Loucy (cell line): ENCODE results near the gene ALDOB.

Experiments
- H2AFZ ChIP-seq: fragments of 200-600 bp; sonication (generic); 2 replicates; pipeline ENCODE4 v1.6.0; 2016; ENCODE audit warnings: antibody characterized with exemption, mild to moderate bottlenecking, low read length, moderate library complexity
- H3F3A ChIP-seq: fragments of 200-600 bp; 2 replicates; pipeline ENCODE4 v1.6.0; 2016; ENCODE audit warnings: antibody characterized with exemption, low read depth, mild to moderate bottlenecking
- H3K27me3 ChIP-seq: fragments of 200-600 bp; sonication (generic); 2 replicates; pipeline ENCODE4 v1.6.1; 2014; ENCODE audit warnings: low read length, mild to moderate bottlenecking; ENCODE audit not compliant: insufficient read depth, poor library complexity, severe bottlenecking
- H3K36me3 ChIP-seq: fragments of 200-600 bp; sonication (generic); 2 replicates; pipeline ENCODE4 v1.6.1; 2016; ENCODE audit warnings: low read length; ENCODE audit not compliant: insufficient read depth
- H3K4me1 ChIP-seq: fragments of 200-600 bp; sonication (generic); 2 replicates; pipeline ENCODE4 v1.5.1; 2014; ENCODE audit warnings: low read length, mild to moderate bottlenecking; ENCODE audit not compliant: insufficient read depth, poor library complexity, severe bottlenecking
- H3K4me2 ChIP-seq: fragments of 200-600 bp; sonication (generic); 2 replicates; pipeline ENCODE4 v1.6.0; 2014; ENCODE audit warnings: antibody characterized with exemption, low read length, low read depth, mild to moderate bottlenecking; ENCODE audit not compliant: poor library complexity, severe bottlenecking
- H3K4me3 ChIP-seq: fragments of 200-600 bp; sonication (generic); 2 replicates; pipeline ENCODE4 v1.5.1; 2014; ENCODE audit warnings: low read length, mild to moderate bottlenecking, mixed read lengths; ENCODE audit not compliant: poor library complexity, severe bottlenecking
- H3K79me2 ChIP-seq: fragments of 200-600 bp; sonication (generic); 2 replicates; pipeline ENCODE4 v1.6.1; 2014; ENCODE audit warnings: low read length; ENCODE audit not compliant: insufficient read depth
- H3K9ac ChIP-seq: fragments of 200-600 bp; sonication (generic); 2 replicates; pipeline ENCODE4 v1.6.0; 2014; ENCODE audit warnings: mild to moderate bottlenecking, low read depth, low read length, moderate library complexity; ENCODE audit not compliant: poor library complexity, severe bottlenecking
- H3K9me2 ChIP-seq: fragments of 200-600 bp; sonication (generic); replicated peaks from 2 replicates; pipeline ENCODE4 v1.6.1; 2016; ENCODE audit warnings: low read depth, low read length, mixed read lengths
- H3K9me3 ChIP-seq: fragments of 200-600 bp; sonication (generic); 2 replicates; pipeline ENCODE4 v1.6.1; 2014; ENCODE audit warnings: mild to moderate bottlenecking, antibody characterized with exemption, low read length, low read depth; ENCODE audit not compliant: insufficient read depth
- H4K20me1 ChIP-seq: fragments of 200-600 bp; sonication (generic); 2 replicates; pipeline ENCODE4 v1.6.0; 2014; ENCODE audit warnings: antibody characterized with exemption, low read length, mild to moderate bottlenecking; ENCODE audit not compliant: insufficient read depth, poor library complexity, severe bottlenecking
- CTCF ChIP-seq: fragments of 200-600 bp; sonication (generic); conservative IDR thresholded peaks from 2 replicates; pipeline ENCODE4 v1.5.1; 2014; ENCODE audit warnings: mild to moderate bottlenecking, antibody characterized with exemption, low read length
- EZH2phosphoT487 ChIP-seq: fragments of 200-600 bp; IDR thresholded peaks from 2 replicates; pipeline ENCODE4 v1.6.1; 2018; ENCODE audit warnings: antibody characterized with exemption, mild to moderate bottlenecking, moderate library complexity, borderline replicate concordance

Gene ALDOB

GRCh38 chr9:101418518-101419430 is 16.8 kb downstream of the ALDOB start:
- no peak overlapping the region for H2AFZ ChIP-seq
- H4K20me1 ChIP-seq, result no peaks in the 10 kb centered on the region
- H3K36me3 ChIP-seq, result no peaks in the 10 kb centered on the region
- H3K4me1 ChIP-seq, result no peaks in the 10 kb centered on the region
- no peak overlapping the region for H3K4me3 ChIP-seq
- no peak overlapping the region for H3K9ac ChIP-seq
- H3K79me2 ChIP-seq, result no peaks in the 10 kb centered on the region
- no peak for TF ChIP-seq EZH2phosphoT487
- no peak for TF ChIP-seq CTCF
- H3F3A ChIP-seq, result no peaks in the 10 kb centered on the region
- H3K9me3 ChIP-seq, result no peaks in the 10 kb centered on the region
- H3K27me3 ChIP-seq, result no peaks in the 10 kb centered on the region
- no peak overlapping the region for H3K4me2 ChIP-seq
- no peaks in the 10 kb centered on the region for H3K9me2 ChIP-seq

GRCh38 chr9:101417977-101418376 is 17.6 kb downstream of the ALDOB start:
- no peaks in the 10 kb centered on the region for H3F3A ChIP-seq
- no peaks in the 10 kb centered on the region for H4K20me1 ChIP-seq
- H3K9me3 ChIP-seq, result no peaks in the 10 kb centered on the region
- H3K36me3 ChIP-seq, result no peaks in the 10 kb centered on the region
- TF ChIP-seq CTCF (no peak), EZH2phosphoT487 (no peak)
- H3K79me2 ChIP-seq, result no peaks in the 10 kb centered on the region
- no peaks in the 10 kb centered on the region for H3K9me2 ChIP-seq
- no peak overlapping the region for H3K4me3 ChIP-seq
- no peak overlapping the region for H2AFZ ChIP-seq
- no peaks in the 10 kb centered on the region for H3K4me1 ChIP-seq
- H3K27me3 ChIP-seq, result no peaks in the 10 kb centered on the region
- H3K9ac ChIP-seq, result no peak overlapping the region
- H3K4me2 ChIP-seq, result no peak overlapping the region

DNA sequence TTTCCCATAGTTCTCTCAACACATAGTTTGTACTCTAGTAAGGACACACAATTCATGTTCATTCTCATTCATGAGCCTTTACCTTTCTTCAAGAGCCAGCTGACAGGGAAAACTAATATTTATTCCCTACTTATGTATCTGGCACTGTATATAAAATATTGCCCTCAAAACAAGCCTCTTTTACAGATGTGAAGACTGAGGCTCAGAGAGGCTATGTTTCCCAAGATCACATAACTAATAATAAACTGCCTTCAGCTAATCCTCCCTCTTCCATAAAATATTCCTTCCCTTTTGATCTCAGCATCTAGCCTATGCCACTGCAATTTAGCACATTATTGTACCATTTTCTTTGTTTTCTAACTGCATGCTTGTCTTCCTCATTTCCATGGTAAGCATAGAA is 18.2 kb downstream of the ALDOB start:
- H3K4me1 ChIP-seq, result no peaks in the 10 kb centered on the region
- no peaks in the 10 kb centered on the region for H3K79me2 ChIP-seq
- no peak overlapping the region for H3K9ac ChIP-seq
- H3K27me3 ChIP-seq, result no peaks in the 10 kb centered on the region
- H4K20me1 ChIP-seq, result no peaks in the 10 kb centered on the region
- no peaks in the 10 kb centered on the region for H3K9me3 ChIP-seq
- no peaks in the 10 kb centered on the region for H3F3A ChIP-seq
- H3K4me3 ChIP-seq, result no peak overlapping the region
- H3K36me3 ChIP-seq, result no peaks in the 10 kb centered on the region
- no peak overlapping the region for H2AFZ ChIP-seq
- no peak overlapping the region for H3K4me2 ChIP-seq
- no peaks in the 10 kb centered on the region for H3K9me2 ChIP-seq
- TF ChIP-seq EZH2phosphoT487 (no peak), CTCF (no peak)
